Dendritic cell treated with granulocyte-macrophage colony-stimulating factor and Interleukin-4, amounts not matched to agents 40 ng/mL and 50 ng/mL, for 4 days (primary cell): ENCODE measurements around the gene NANOS3.
"Not testable (repeated sequence)": the region's sequence is repeated elsewhere in the genome, so short reads cannot be mapped to it uniquely, and the experiment has no call there.

ENCODE experiments used
- H3K27ac Mint-ChIP-seq: one replicate; pipeline ENCODE4 v1.8.0; 2022; ENCODE audit warnings: mild to moderate bottlenecking, mixed read lengths
- H3K27me3 Mint-ChIP-seq: one replicate; pipeline ENCODE4 v1.8.0; 2022; ENCODE audit warnings: mild to moderate bottlenecking, mixed read lengths
- H3K36me3 Mint-ChIP-seq: one replicate; pipeline ENCODE4 v1.8.0; 2022; ENCODE audit warnings: low read depth, mixed read lengths
- H3K4me1 Mint-ChIP-seq: one replicate; pipeline ENCODE4 v1.8.0; 2022; ENCODE audit warnings: low read depth, mixed read lengths
- H3K4me3 Mint-ChIP-seq: one replicate; pipeline ENCODE4 v1.8.0; 2022; ENCODE audit warnings: mild to moderate bottlenecking, moderate library complexity, mixed read lengths
- H3K9me3 Mint-ChIP-seq: one replicate; pipeline ENCODE4 v1.8.0; 2022; ENCODE audit warnings: mixed read lengths
- intact Hi-C: fragments of 100-400 bp; cut with micrococcal nuclease; formaldehyde crosslinking; loops from one replicate; pipeline ENCODE4 v1.15.0; 2022

Gene NANOS3

GRCh38 chr19:13849991-13850909 lies 26.7 kb upstream of the NANOS3 start:
- Mint-ChIP-seq H3K9me3 (no peaks in the 10 kb centered on the region), H3K4me1 (peaks cover 48% of the 10 kb centered on the region), H3K4me3 (peak overlapping the region; percentile 68), H3K27ac (peak overlapping the region; percentile 100), H3K27me3 (no peaks in the 10 kb centered on the region), H3K36me3 (no peaks in the 10 kb centered on the region)
- intact Hi-C loops: no loop called here

- H3K36me3 Mint-ChIP-seq: no peaks in the 10 kb centered on the region
- H3K27me3 Mint-ChIP-seq: no peaks in the 10 kb centered on the region
- peak overlapping the region; percentile 68 for H3K4me3 Mint-ChIP-seq
- peak overlapping the region; percentile 100 for H3K27ac Mint-ChIP-seq
- intact Hi-C loops: no loop called here
- peaks cover 39% of the 10 kb centered on the region for H3K4me1 Mint-ChIP-seq
- H3K9me3 Mint-ChIP-seq: no peaks in the 10 kb centered on the region
Measured at GRCh38 chr19:13850910-13851733, 25.8 kb upstream of the NANOS3 start.

GRCh38 chr19:13851734-13852114 lies 25.2 kb upstream of the NANOS3 start:
- Mint-ChIP-seq H3K27ac (peak overlapping the region; percentile 100), H3K4me1 (peaks cover 33% of the 10 kb centered on the region)
- H3K36me3 Mint-ChIP-seq, H3K4me3 Mint-ChIP-seq, intact Hi-C loops, H3K27me3 Mint-ChIP-seq, H3K9me3 Mint-ChIP-seq: not testable (repeated sequence)

GRCh38 chr19:13852171-13852707 lies 24.7 kb upstream of the NANOS3 start:
- H3K4me1 Mint-ChIP-seq: peaks cover 30% of the 10 kb centered on the region
- H3K27me3 Mint-ChIP-seq, H3K4me3 Mint-ChIP-seq, H3K9me3 Mint-ChIP-seq, intact Hi-C loops, H3K36me3 Mint-ChIP-seq, H3K27ac Mint-ChIP-seq: not testable (repeated sequence)

DNA sequence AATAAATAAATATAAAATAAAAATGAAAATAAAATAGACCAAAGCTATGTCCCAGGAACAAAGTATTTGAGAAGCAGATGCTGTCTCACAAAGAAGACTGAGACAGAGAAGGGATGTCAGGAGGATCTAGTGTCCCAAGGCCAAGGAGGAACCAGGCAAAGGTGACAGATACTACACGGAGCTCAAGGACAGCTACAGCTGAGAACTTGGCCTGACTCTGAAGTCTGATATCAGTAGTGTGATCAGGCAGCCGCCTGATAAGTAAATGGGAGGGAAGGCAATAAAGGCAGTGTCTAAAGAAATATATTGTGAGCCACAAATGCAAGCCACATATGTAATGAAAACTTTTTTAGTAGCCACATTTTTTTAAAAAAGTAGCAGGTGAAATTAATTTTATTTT lies 20.4 kb upstream of the NANOS3 start:
- H3K4me3 Mint-ChIP-seq: no peak overlapping the region
- intact Hi-C loops: no loop called here
- H3K27ac Mint-ChIP-seq: no peak overlapping the region
- H3K9me3 Mint-ChIP-seq: no peaks in the 10 kb centered on the region
- peaks cover 23% of the 10 kb centered on the region for H3K4me1 Mint-ChIP-seq
- no peaks in the 10 kb centered on the region for H3K27me3 Mint-ChIP-seq
- H3K36me3 Mint-ChIP-seq: no peaks in the 10 kb centered on the region

- Mint-ChIP-seq H3K36me3 (no peaks in the 10 kb centered on the region), H3K27me3 (peaks cover 11% of the 10 kb centered on the region), H3K4me1 (peaks cover 39% of the 10 kb centered on the region), H3K4me3 (no peak overlapping the region), H3K9me3 (no peaks in the 10 kb centered on the region), H3K27ac (no peak overlapping the region)
- intact Hi-C loops: no loop called here
Measured at GRCh38 chr19:13859361-13859880, 17.5 kb upstream of the NANOS3 start.

- Mint-ChIP-seq H3K4me3 (peak overlapping the region; percentile 87), H3K9me3 (no peaks in the 10 kb centered on the region), H3K27ac (peak overlapping the region; percentile 97), H3K27me3 (peaks cover 18% of the 10 kb centered on the region), H3K36me3 (no peaks in the 10 kb centered on the region), H3K4me1 (peaks cover 44% of the 10 kb centered on the region)
- intact Hi-C loops: loop anchor here (2.0 to 10.0 kb wide), 2 partner anchors 14 to 266 kb away; no protein-coding TSS in a partner anchor
Measured at GRCh38 chr19:13860679-13861391, 16.1 kb upstream of the NANOS3 start.

- peaks cover 48% of the 10 kb centered on the region for H3K4me1 Mint-ChIP-seq
- intact Hi-C loops: loop anchor here (2.0 to 10.0 kb wide), 2 partner anchors 15 to 267 kb away; no protein-coding TSS in a partner anchor
- peak overlapping the region; percentile 87 for H3K4me3 Mint-ChIP-seq
- H3K27ac Mint-ChIP-seq: peak overlapping the region; percentile 97
- no peaks in the 10 kb centered on the region for H3K9me3 Mint-ChIP-seq
- no peaks in the 10 kb centered on the region for H3K36me3 Mint-ChIP-seq
- H3K27me3 Mint-ChIP-seq: peaks cover 22% of the 10 kb centered on the region
Measured at GRCh38 chr19:13861392-13861713, 15.6 kb upstream of the NANOS3 start.

- intact Hi-C loops: loop anchor here (1.0 to 10.0 kb wide), 3 partner anchors 15 to 267 kb away; no protein-coding TSS in a partner anchor
- Mint-ChIP-seq H3K4me3 (peak overlapping the region; percentile 87), H3K4me1 (peaks cover 51% of the 10 kb centered on the region), H3K36me3 (no peaks in the 10 kb centered on the region), H3K9me3 (no peaks in the 10 kb centered on the region), H3K27me3 (peaks cover 28% of the 10 kb centered on the region), H3K27ac (peak overlapping the region; percentile 97)
Measured at GRCh38 chr19:13861714-13862531, 15.0 kb upstream of the NANOS3 start.

DNA sequence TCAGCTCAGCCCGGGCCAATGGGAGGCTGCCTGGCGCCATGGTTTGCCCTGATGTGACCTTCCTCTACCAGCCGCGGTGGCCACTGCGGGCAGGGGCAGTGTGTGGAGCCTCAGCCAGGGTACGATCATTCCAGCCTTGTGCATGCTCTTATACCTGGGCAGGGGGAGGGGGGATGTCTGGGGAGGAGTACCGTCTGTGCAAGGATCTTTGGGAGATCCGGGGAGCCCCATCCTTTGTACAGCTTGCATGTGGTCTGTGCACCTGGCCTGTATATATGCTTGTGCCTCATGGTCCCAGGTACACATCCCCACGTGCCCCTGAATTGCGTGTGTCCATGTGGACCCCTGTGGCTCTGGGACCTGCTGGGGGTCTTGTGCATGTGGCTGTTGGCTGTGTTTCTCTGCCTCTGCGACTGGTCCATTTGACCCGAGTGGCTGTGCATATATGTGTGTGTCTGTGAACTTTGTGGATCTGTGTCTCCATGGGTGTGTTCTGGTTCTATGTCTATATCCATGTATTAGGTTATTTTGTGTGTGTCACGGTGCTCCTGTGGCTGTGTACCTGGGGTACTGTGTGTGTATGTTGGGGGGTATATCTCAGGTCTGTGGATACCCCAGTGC lies 12.8 kb upstream of the NANOS3 start:
- peaks cover 40% of the 10 kb centered on the region for H3K27me3 Mint-ChIP-seq
- no peaks in the 10 kb centered on the region for H3K36me3 Mint-ChIP-seq
- H3K27ac Mint-ChIP-seq: no peak overlapping the region
- intact Hi-C loops: loop anchor here (10.0 kb wide), 1 partner anchor 269 kb away; no protein-coding TSS in a partner anchor
- H3K4me3 Mint-ChIP-seq: peak overlapping the region; percentile 55
- no peaks in the 10 kb centered on the region for H3K9me3 Mint-ChIP-seq
- H3K4me1 Mint-ChIP-seq: peaks cover 56% of the 10 kb centered on the region

DNA sequence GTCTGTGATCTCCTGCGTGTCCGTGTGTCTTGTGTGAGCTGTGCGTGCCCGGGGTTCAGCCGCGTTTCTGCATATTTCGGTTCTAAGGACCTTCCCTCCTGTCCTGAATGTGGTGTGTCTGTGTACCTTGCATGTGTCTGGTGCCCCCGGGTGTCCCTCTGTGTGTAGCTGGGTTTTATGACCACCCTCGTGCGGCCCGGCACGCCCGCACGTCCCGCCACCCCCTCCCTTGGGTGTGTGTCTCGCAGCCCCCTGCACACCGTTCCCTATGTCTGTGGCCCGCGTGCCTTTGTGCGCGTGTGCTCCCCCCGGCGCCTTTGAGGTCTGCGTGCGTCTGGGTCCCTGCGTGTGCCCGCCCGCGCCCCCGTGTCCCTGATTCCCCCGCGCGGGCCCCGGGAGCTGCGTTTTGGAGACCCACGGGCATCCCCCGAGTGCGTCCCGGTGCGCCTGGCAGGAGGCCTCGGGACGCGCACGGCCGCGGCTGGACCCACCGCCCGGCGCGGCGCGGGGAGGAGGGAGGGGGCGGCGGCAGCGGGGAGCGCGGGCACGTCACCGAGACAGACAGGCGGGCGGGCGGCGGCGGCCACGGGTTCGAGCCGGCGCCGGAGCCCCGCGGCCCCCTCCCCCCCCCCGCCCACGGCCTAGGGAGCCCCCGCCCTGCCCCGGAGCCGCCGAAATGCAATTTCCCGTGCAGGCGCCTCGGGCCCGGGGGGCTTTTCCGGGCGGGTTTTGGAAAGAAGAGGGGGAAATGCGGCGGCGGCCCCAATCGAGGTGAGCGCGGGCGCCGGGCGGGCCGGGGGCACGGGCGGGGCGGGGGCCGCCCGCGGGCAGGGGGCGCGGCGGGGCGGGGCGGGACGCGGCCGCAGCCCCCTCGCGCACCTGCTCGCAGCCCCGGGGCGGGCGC lies 12.0 kb upstream of the NANOS3 start:
- H3K4me3 Mint-ChIP-seq: peak overlapping the region; percentile 55
- no peak overlapping the region for H3K27ac Mint-ChIP-seq
- intact Hi-C loops: loop anchor here (10.0 kb wide), 1 partner anchor 270 kb away; no protein-coding TSS in a partner anchor
- H3K9me3 Mint-ChIP-seq: no peaks in the 10 kb centered on the region
- peaks cover 48% of the 10 kb centered on the region for H3K4me1 Mint-ChIP-seq
- H3K36me3 Mint-ChIP-seq: no peaks in the 10 kb centered on the region
- peaks cover 40% of the 10 kb centered on the region for H3K27me3 Mint-ChIP-seq
